ENCODE data around the gene S100P. TPM values are rescaled to one million over a fixed set of nuclear protein-coding genes. Genes with fewer than 3 reads are reported as not detected.

S100P gene
- total and polyA plus RNA-seq, 2 of the 4 experiments (the other 2 are of a cell fraction): not detected

DNA sequence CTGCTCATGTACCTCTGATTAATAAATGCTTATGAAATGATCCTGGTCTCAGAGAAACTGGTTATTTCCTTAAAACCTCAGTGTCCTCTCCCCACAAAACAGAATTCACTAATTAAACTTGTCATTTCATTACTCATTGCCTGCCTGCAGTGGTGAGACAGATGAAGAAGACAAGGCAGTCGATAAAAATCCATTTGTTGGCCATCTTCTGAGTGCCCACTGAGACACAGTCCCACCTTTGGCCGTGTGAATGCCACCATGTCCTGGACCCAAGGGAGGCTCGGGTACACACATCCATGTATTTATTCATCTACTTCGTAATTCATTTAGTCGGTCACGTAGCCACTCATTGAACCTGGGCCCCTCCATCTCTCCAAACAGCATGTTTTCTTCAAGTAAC, 3.5 kb downstream of the S100P start:
- in situ Hi-C loops (cut with MboI; ENCODE audit: low sequenced_read_pairs) (no loop called here), intact Hi-C loops (cut with micrococcal nuclease) (no loop called here), dilution Hi-C loops (cut with HindIII; ENCODE audit: low sequenced_read_pairs, unreplicated experiment) (no loop called here)
- no peak for TF ChIP-seq FOS (IDR thresholded peaks at IDR 0.05; ENCODE audit: low read depth, low read length)
- no peak for TF ChIP-seq BHLHE40 (IDR thresholded peaks at IDR 0.05; ENCODE audit: low read depth, low read length)
- no peak for TF ChIP-seq MXI1 (IDR thresholded peaks at IDR 0.05; ENCODE audit: borderline replicate concordance, low read depth, low read length)
- TF ChIP-seq, protein P1, sequence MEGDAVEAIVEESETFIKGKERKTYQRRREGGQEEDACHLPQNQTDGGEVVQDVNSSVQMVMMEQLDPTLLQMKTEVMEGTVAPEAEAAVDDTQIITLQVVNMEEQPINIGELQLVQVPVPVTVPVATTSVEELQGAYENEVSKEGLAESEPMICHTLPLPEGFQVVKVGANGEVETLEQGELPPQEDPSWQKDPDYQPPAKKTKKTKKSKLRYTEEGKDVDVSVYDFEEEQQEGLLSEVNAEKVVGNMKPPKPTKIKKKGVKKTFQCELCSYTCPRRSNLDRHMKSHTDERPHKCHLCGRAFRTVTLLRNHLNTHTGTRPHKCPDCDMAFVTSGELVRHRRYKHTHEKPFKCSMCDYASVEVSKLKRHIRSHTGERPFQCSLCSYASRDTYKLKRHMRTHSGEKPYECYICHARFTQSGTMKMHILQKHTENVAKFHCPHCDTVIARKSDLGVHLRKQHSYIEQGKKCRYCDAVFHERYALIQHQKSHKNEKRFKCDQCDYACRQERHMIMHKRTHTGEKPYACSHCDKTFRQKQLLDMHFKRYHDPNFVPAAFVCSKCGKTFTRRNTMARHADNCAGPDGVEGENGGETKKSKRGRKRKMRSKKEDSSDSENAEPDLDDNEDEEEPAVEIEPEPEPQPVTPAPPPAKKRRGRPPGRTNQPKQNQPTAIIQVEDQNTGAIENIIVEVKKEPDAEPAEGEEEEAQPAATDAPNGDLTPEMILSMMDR (conservative IDR thresholded peaks at IDR 0.05; ENCODE audit: low read depth, low read length): no peak
- TF ChIP-seq NFE2L2 (IDR thresholded peaks at IDR 0.05; ENCODE audit: low read depth, low read length): no peak
- no peak for TF ChIP-seq POLR2A (IDR thresholded peaks at IDR 0.05; ENCODE audit: low read depth, low read length)
- TF ChIP-seq CHD1 (IDR thresholded peaks at IDR 0.05; ENCODE audit: low read depth, low read length): no peak
- no peak for TF ChIP-seq RFX5 (IDR thresholded peaks at IDR 0.05; ENCODE audit: low read depth, low read length)
- TF ChIP-seq MAFK (IDR thresholded peaks at IDR 0.05; ENCODE audit: low read depth, low read length): no peak
- TF ChIP-seq, protein P2, sequence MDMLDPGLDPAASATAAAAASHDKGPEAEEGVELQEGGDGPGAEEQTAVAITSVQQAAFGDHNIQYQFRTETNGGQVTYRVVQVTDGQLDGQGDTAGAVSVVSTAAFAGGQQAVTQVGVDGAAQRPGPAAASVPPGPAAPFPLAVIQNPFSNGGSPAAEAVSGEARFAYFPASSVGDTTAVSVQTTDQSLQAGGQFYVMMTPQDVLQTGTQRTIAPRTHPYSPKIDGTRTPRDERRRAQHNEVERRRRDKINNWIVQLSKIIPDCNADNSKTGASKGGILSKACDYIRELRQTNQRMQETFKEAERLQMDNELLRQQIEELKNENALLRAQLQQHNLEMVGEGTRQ (IDR thresholded peaks at IDR 0.05; ENCODE audit: low read depth, low read length): no peak
- no peak for TF ChIP-seq MAZ (IDR thresholded peaks at IDR 0.05; ENCODE audit: borderline replicate concordance, low read depth, low read length)
- TF ChIP-seq SMC3 (IDR thresholded peaks at IDR 0.05; ENCODE audit: low read depth, low read length): no peak
- no peak for TF ChIP-seq RCOR1 (IDR thresholded peaks at IDR 0.05; ENCODE audit: insufficient replicate concordance, low read length)
- TF ChIP-seq RAD21 (IDR thresholded peaks at IDR 0.05; ENCODE audit: low read length): no peak
- Histone ChIP-seq H4K91ac (ENCODE audit: insufficient read depth, low read depth, low read length) (no peak overlapping the region), H3K79me1 (ENCODE audit: low read depth in 1 of 2, low read length in 2 of 2) (peaks cover 0 to 27% of the 10 kb centered on the region in 2 experiments; a peak in 2 of 4 replicates), H2AK5ac (ENCODE audit: low read depth, low read length) (no peak overlapping the region), H2BK15ac (ENCODE audit: low read depth, low read length) (no peak overlapping the region), H2AK9ac (replicated peaks; ENCODE audit: low read depth, low read length, poor library complexity) (no peak overlapping the region), H4K20me1 (ENCODE audit: insufficient read depth, low read length) (no peaks in the 10 kb centered on the region; the same call in 1 of the 2 replicates), H2AFZ (replicated peaks; ENCODE audit: low read length, poor library complexity) (no peak overlapping the region), H3K9me3 (ENCODE audit: control insufficient read depth, insufficient read depth, low read length) (no peaks in the 10 kb centered on the region), H3K4ac (ENCODE audit: low read depth, low read length) (no peak overlapping the region), H3K36me3 (ENCODE audit: control insufficient read depth, insufficient read depth, low read length) (no peaks in the 10 kb centered on the region), H3K4me3 (ENCODE audit: insufficient read depth, low read depth, low read length) (no peak overlapping the region), H3K4me1 (ENCODE audit: control insufficient read depth, insufficient read depth, low read length) (peaks cover 19% of the 10 kb centered on the region), H3K18ac (ENCODE audit: low read depth, low read length) (no peak overlapping the region), H2BK5ac (ENCODE audit: low read depth, low read length, poor library complexity, severe bottlenecking) (no peak overlapping the region), H3K27ac (ENCODE audit: insufficient read depth, low read length) (no peak overlapping the region), H3K14ac (replicated peaks; ENCODE audit: low read depth, low read length) (no peak overlapping the region), H3K9ac (ENCODE audit: low read depth, low read length) (no peak overlapping the region), H4K5ac (ENCODE audit: low read depth, low read length) (no peak overlapping the region), H2BK20ac (ENCODE audit: low read depth, low read length) (no peak overlapping the region), H2BK120ac (ENCODE audit: low read depth, low read length) (no peak overlapping the region), H3K9me1 (ENCODE audit: insufficient read depth, low read length) (no peaks in the 10 kb centered on the region; the same call in 1 of the 2 replicates), H3K23ac (ENCODE audit: low read depth, low read length) (no peak overlapping the region), H4K8ac (ENCODE audit: low read depth in 2 of 2, low read length in 2 of 2) (no peak overlapping the region), H3K4me2 (ENCODE audit: low read depth, low read length) (no peak overlapping the region), H3K56ac (ENCODE audit: extremely low read depth, insufficient read depth, low read length) (no peak overlapping the region), H3K27me3 (ENCODE audit: control insufficient read depth, insufficient read depth, low read length) (no peaks in the 10 kb centered on the region)
- CTCF ChIA-PET: no interaction called here
- 96% methylated on average over 4 of the region's 6 CpGs; no CpG with 5 or more reads in 1 of the 2 experiments for WGBS, 2 experiments (ENCODE audit: extremely low coverage in 2 of 2, insufficient read length in 1 of 2)
- POLR2A ChIA-PET (ENCODE audit: unreplicated experiment): no interaction called here
- no peak for ATAC-seq (ENCODE audit: low read depth)
- no peak for DNase-seq
- no TSS peak for BruUV-seq (replicated peaks)
